Neural cell (in vitro differentiated cells): ENCODE results near the gene ADGRA1. TPM values are rescaled to one million over a fixed set of nuclear protein-coding genes. Genes with fewer than 3 reads are reported as not detected.

Experiments
- H2AFZ ChIP-seq: fragments of 200-600, 300-800 bp; sonication (generic), shearing (Covaris generic); 2 replicates; pipeline ENCODE4 v1.6.0; 2014; ENCODE audit warnings: low read depth, mild to moderate bottlenecking, antibody characterized with exemption, low read length, moderate library complexity
- H3F3A ChIP-seq: fragments of 200-600 bp; shearing (Covaris generic); 2 replicates; pipeline ENCODE4 v1.6.1; 2016; ENCODE audit warnings: mild to moderate bottlenecking, moderate library complexity, mixed read lengths, antibody characterized with exemption, low read length; ENCODE audit not compliant: insufficient read depth, poor library complexity, severe bottlenecking
- H3K27ac ChIP-seq: fragments of 200-600, 300-800 bp; sonication (generic), shearing (Covaris generic); 2 replicates; pipeline ENCODE4 v1.5.1; 2014; ENCODE audit warnings: mild to moderate bottlenecking, low read length, moderate library complexity
- H3K27me3 ChIP-seq: fragments of 300-800, 200-600 bp; sonication (generic), shearing (Covaris generic); 2 replicates; pipeline ENCODE4 v1.6.0; 2014; ENCODE audit warnings: mild to moderate bottlenecking, low read depth, low read length, moderate library complexity; ENCODE audit not compliant: insufficient read depth
- H3K36me3 ChIP-seq: fragments of 300-800, 200-600 bp; sonication (generic), shearing (Covaris generic); 2 replicates; pipeline ENCODE4 v1.5.1; 2014; ENCODE audit warnings: mild to moderate bottlenecking, antibody characterized with exemption, low read length, moderate library complexity; ENCODE audit not compliant: insufficient read depth
- H3K4me2 ChIP-seq: fragments of 300-800, 200-600 bp; sonication (generic), shearing (Covaris generic); 2 replicates; pipeline ENCODE4 v1.6.0; 2014; ENCODE audit warnings: mild to moderate bottlenecking, low read length
- H3K4me3 ChIP-seq: fragments of 300-800, 200-600 bp; sonication (generic), shearing (Covaris generic); 2 replicates; pipeline ENCODE4 v1.5.1; 2014; ENCODE audit warnings: mild to moderate bottlenecking, low read length, moderate library complexity
- H3K79me2 ChIP-seq: fragments of 200-600 bp; shearing (Covaris generic); replicated peaks from 2 replicates; pipeline ENCODE4 v1.6.0; 2014; ENCODE audit warnings: mild to moderate bottlenecking, low read length, moderate library complexity; ENCODE audit not compliant: insufficient read depth
- H3K9ac ChIP-seq: fragments of 300-800, 200-600 bp; sonication (generic), shearing (Covaris generic); 2 replicates; pipeline ENCODE4 v1.6.1; 2016; ENCODE audit warnings: mild to moderate bottlenecking, low read length, mixed read lengths
- H3K9me2 ChIP-seq: fragments of 200-600 bp; shearing (Covaris generic); 2 replicates; pipeline ENCODE4 v1.6.1; 2016; ENCODE audit warnings: mild to moderate bottlenecking, low read length, mixed read lengths; ENCODE audit not compliant: insufficient read depth
- H3K9me3 ChIP-seq: fragments of 200-600, 300-800 bp; sonication (generic), shearing (Covaris generic); 2 replicates; pipeline ENCODE4 v1.6.1; 2016; ENCODE audit warnings: mild to moderate bottlenecking, mixed run types, low read length, moderate library complexity, mixed read lengths
- H4K20me1 ChIP-seq: fragments of 200-600 bp; shearing (Covaris generic); 2 replicates; pipeline ENCODE4 v1.6.1; 2016; ENCODE audit warnings: mild to moderate bottlenecking, mixed run types; ENCODE audit not compliant: insufficient read depth
- CTCF ChIP-seq: fragments of 450-650 bp; IDR thresholded peaks from 2 replicates; pipeline ENCODE4 v1.5.1; 2014; ENCODE audit warnings: antibody characterized with exemption, mild to moderate bottlenecking, moderate library complexity; ENCODE audit not compliant: poor library complexity, severe bottlenecking
- EP300 ChIP-seq: fragments of 450-650 bp; conservative IDR thresholded peaks from 2 replicates; pipeline ENCODE4 v1.6.1; 2014; ENCODE audit warnings: antibody characterized with exemption, mild to moderate bottlenecking, moderate library complexity; ENCODE audit not compliant: poor library complexity, severe bottlenecking
- EZH2 ChIP-seq: fragments of 200-600, 300-800 bp; shearing (Covaris generic), sonication (generic); IDR thresholded peaks from 2 replicates; pipeline ENCODE4 v1.6.1; 2014; ENCODE audit warnings: antibody characterized with exemption, low read length, borderline replicate concordance, mild to moderate bottlenecking; ENCODE audit not compliant: insufficient read depth, poor library complexity, severe bottlenecking
- MXI1 ChIP-seq: fragments of 450-650 bp; conservative IDR thresholded peaks from 2 replicates; pipeline ENCODE4 v1.6.1; 2014; ENCODE audit warnings: antibody characterized with exemption, mild to moderate bottlenecking; ENCODE audit not compliant: poor library complexity, severe bottlenecking
- POLR2AphosphoS5 ChIP-seq: IDR thresholded peaks from 2 replicates; pipeline ENCODE4 v1.6.1; 2012
- RAD21 ChIP-seq: fragments of 450-650 bp; conservative IDR thresholded peaks from 2 replicates; pipeline ENCODE4 v1.6.1; 2014; ENCODE audit warnings: antibody characterized with exemption, mild to moderate bottlenecking, moderate library complexity
- REST ChIP-seq: IDR thresholded peaks from 2 replicates; pipeline ENCODE4 v1.6.1; 2012; ENCODE audit warnings: borderline replicate concordance
- SMC3 ChIP-seq: fragments of 450-650 bp; conservative IDR thresholded peaks from 2 replicates; pipeline ENCODE4 v1.6.1; 2014; ENCODE audit warnings: antibody characterized with exemption, mild to moderate bottlenecking, moderate library complexity; ENCODE audit not compliant: poor library complexity
- TAF1 ChIP-seq: IDR thresholded peaks from 2 replicates; pipeline ENCODE4 v1.6.1; 2012; ENCODE audit warnings: low read depth
- polyA plus RNA-seq: library from polyadenylated mRNA; depleted of rRNA; stranded (reverse); fragments of >200 nt; gene quantifications from 2 replicates; pipeline ENCODE4 v1.2.3, GENCODE V29; 2014

ADGRA1 gene
- polyA plus RNA-seq, 1 donor from 2014 or later: 2.2 TPM

- Histone ChIP-seq H3F3A (no peaks in the 10 kb centered on the region), H3K27ac (no peak overlapping the region), H4K20me1 (no peaks in the 10 kb centered on the region), H3K9me2 (no peaks in the 10 kb centered on the region), H3K4me3 (no peak overlapping the region), H3K9me3 (no peaks in the 10 kb centered on the region), H3K36me3 (no peaks in the 10 kb centered on the region), H3K27me3 (no peaks in the 10 kb centered on the region), H3K9ac (no peak overlapping the region), H2AFZ (no peak overlapping the region), H3K79me2 (no peaks in the 10 kb centered on the region), H3K4me2 (no peak overlapping the region)
- TF ChIP-seq POLR2AphosphoS5: no peak
- no peak for TF ChIP-seq EP300
These were observed 70.1 kb downstream of the ADGRA1 start for GRCh38 chr10:133157662-133158436.

DNA sequence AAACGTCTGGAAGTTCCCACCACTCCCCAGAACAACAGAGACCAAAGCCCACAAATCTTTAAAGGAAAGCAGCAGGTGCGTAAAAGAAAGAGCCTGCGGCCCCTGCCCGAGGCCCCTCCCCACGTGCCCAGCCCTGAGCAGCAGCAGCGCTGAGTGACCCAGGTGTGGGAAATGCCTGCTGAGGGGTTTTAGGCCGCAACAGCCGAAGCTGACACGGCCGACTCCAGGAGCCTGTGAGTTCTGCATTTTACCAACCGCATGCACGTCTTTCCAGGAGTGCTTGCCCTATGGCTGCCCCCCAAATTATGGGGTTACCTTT is 70.7 kb downstream of the ADGRA1 start:
- no peaks in the 10 kb centered on the region for H3K36me3 ChIP-seq
- H3K79me2 ChIP-seq: no peaks in the 10 kb centered on the region
- no peak overlapping the region for H3K9ac ChIP-seq
- no peaks in the 10 kb centered on the region for H4K20me1 ChIP-seq
- no peak overlapping the region for H3K27ac ChIP-seq
- H3K4me3 ChIP-seq: no peak overlapping the region
- no peak overlapping the region for H2AFZ ChIP-seq
- TF ChIP-seq SMC3 (no peak), CTCF (no peak), REST (no peak), TAF1 (no peak), RAD21 (no peak), MXI1 (no peak), POLR2AphosphoS5 (no peak), EZH2 (no peak), EP300 (no peak)
- H3K9me2 ChIP-seq: no peaks in the 10 kb centered on the region
- no peaks in the 10 kb centered on the region for H3K9me3 ChIP-seq
- no peaks in the 10 kb centered on the region for H3K27me3 ChIP-seq
- no peak overlapping the region for H3K4me2 ChIP-seq
- no peaks in the 10 kb centered on the region for H3F3A ChIP-seq
